EL (cell line): Measurements from ENCODE around the gene PHLDA2.

Source experiments
- DNase-seq: peaks from one replicate; pipeline ENCODE4 v3.0.0-alpha.2; 2016

PHLDA2 gene

GRCh38 chr11:2929950-2930703 lies 907 bp upstream of the PHLDA2 start:
- peak; percentile 76 for DNase-seq

- DNase-seq, result peak; percentile 85
Measured at GRCh38 chr11:2929531-2929949, 320 bp upstream of the PHLDA2 start.

GRCh38 chr11:2927851-2928604 lies 1.2 kb downstream of the PHLDA2 start:
- peak; percentile 59 for DNase-seq

GRCh38 chr11:2927121-2927800 lies 2.0 kb downstream of the PHLDA2 start:
- DNase-seq, result no peak

GRCh38 chr11:2926611-2927051 lies 2.6 kb downstream of the PHLDA2 start:
- no peak for DNase-seq

GRCh38 chr11:2924821-2925675 lies 4.2 kb downstream of the PHLDA2 start:
- DNase-seq, result no peak

- DNase-seq, result no peak
Measured at GRCh38 chr11:2924381-2924780, 4.8 kb downstream of the PHLDA2 start.

GRCh38 chr11:2923446-2924375 lies 5.5 kb downstream of the PHLDA2 start:
- DNase-seq, result no peak

GRCh38 chr11:2922655-2923054 lies 6.6 kb downstream of the PHLDA2 start:
- DNase-seq, result no peak

GRCh38 chr11:2921742-2922493 lies 7.3 kb downstream of the PHLDA2 start:
- DNase-seq, result no peak

- no peak for DNase-seq
Measured at GRCh38 chr11:2921261-2921660, 8.0 kb downstream of the PHLDA2 start.

GRCh38 chr11:2920343-2920742 lies 8.9 kb downstream of the PHLDA2 start:
- no peak for DNase-seq

- DNase-seq, result no peak
Measured at GRCh38 chr11:2919837-2920236, 9.4 kb downstream of the PHLDA2 start.

GRCh38 chr11:2919188-2919587 lies 10.0 kb downstream of the PHLDA2 start:
- DNase-seq, result no peak

GRCh38 chr11:2917842-2918490 lies 11.3 kb downstream of the PHLDA2 start:
- DNase-seq, result no peak

- DNase-seq, result no peak
Measured at GRCh38 chr11:2916892-2917645, 12.2 kb downstream of the PHLDA2 start.

- no peak for DNase-seq
Measured at GRCh38 chr11:2916114-2916891, 12.9 kb downstream of the PHLDA2 start.

GRCh38 chr11:2915473-2915872 lies 13.7 kb downstream of the PHLDA2 start:
- no peak for DNase-seq
